Peyer's patch (tissue), 4 donors: ENCODE results near the gene SHLD1.

Source experiments
- CTCF ChIP-seq, 6 experiments: fragments of 450-650 bp in 4 of 6; fragments of 200-600 bp in 2 of 6; sonication (generic) in 1 of 6; IDR thresholded peaks; one replicate each; pipeline ENCODE4 v1.5.1; 2017 to 2019; ENCODE audit warnings: antibody characterized with exemption in 6 of 6, mild to moderate bottlenecking in 3 of 6, moderate library complexity in 1 of 6
- POLR2A ChIP-seq, 2 donors: fragments of 450-650 bp; IDR thresholded peaks; one replicate each; pipeline ENCODE4 v1.5.1; 2017; ENCODE audit warnings: antibody characterized with exemption in 2 of 2, mild to moderate bottlenecking in 2 of 2, moderate library complexity in 2 of 2

GRCh38 chr20:5840411-5841002, 90.3 kb downstream of the SHLD1 start:
- TF ChIP-seq POLR2A (IDR thresholded peaks at IDR 0.05), result no peak
- TF ChIP-seq CTCF (IDR thresholded peaks at IDR 0.05), result no peak
